GM23338 (cell line): Measurements from ENCODE around the gene EP300. TPM values are rescaled to one million over a fixed set of nuclear protein-coding genes. Genes with fewer than 3 reads are reported as not detected.

Experiments
- ATAC-seq: fragments of 200-7000 bp; cut with Tn5 transposase; 3 replicates; pipeline ENCODE4 v1.9.1; 2020
- DNase-seq: peaks from one replicate; pipeline ENCODE4 v3.0.0-alpha.2; 2015; ENCODE audit warnings: low spot score
- H2AFZ ChIP-seq: fragments of 200-600 bp; sonication (generic); 2 replicates; pipeline ENCODE4 v1.8.0; 2016; ENCODE audit warnings: antibody characterized with exemption, mild to moderate bottlenecking, moderate library complexity
- H3F3A ChIP-seq: fragments of 200-600 bp; sonication (generic); replicated peaks from 2 replicates; pipeline ENCODE4 v1.8.0; 2017; ENCODE audit warnings: antibody characterized with exemption, mixed run types, low read depth
- H3K27ac ChIP-seq: fragments of 200-600 bp; sonication (generic); 2 replicates; pipeline ENCODE4 v1.6.1; 2016; ENCODE audit warnings: low read depth
- H3K27me3 ChIP-seq: fragments of 200-600 bp; sonication (generic); 2 replicates; pipeline ENCODE4 v1.8.0; 2016; ENCODE audit warnings: mild to moderate bottlenecking, mixed run types, moderate library complexity; ENCODE audit not compliant: insufficient read depth
- H3K36me3 ChIP-seq: fragments of 200-600 bp; sonication (generic); 2 replicates; pipeline ENCODE4 v1.8.0; 2016; ENCODE audit warnings: mild to moderate bottlenecking; ENCODE audit not compliant: insufficient read depth
- H3K4me1 ChIP-seq: fragments of 200-600 bp; sonication (generic); 2 replicates; pipeline ENCODE4 v1.8.0; 2016; ENCODE audit warnings: mild to moderate bottlenecking, moderate library complexity; ENCODE audit not compliant: insufficient read depth
- H3K4me2 ChIP-seq: fragments of 200-600 bp; sonication (generic); 2 replicates; pipeline ENCODE4 v1.7.1; 2017; ENCODE audit warnings: mixed run types
- H3K4me3 ChIP-seq: fragments of 200-600 bp; sonication (generic); 2 replicates; pipeline ENCODE4 v1.6.1; 2016; ENCODE audit warnings: mixed run types
- H3K79me2 ChIP-seq: fragments of 200-600 bp; sonication (generic); replicated peaks from 2 replicates; pipeline ENCODE4 v1.8.0; 2017; ENCODE audit warnings: mild to moderate bottlenecking; ENCODE audit not compliant: insufficient read depth
- H3K9me2 ChIP-seq: fragments of 200-600 bp; sonication (generic); 2 replicates; pipeline ENCODE4 v1.8.0; 2017; ENCODE audit not compliant: insufficient read depth
- H4K20me1 ChIP-seq: fragments of 200-600 bp; sonication (generic); replicated peaks from 2 replicates; pipeline ENCODE4 v1.8.0; 2017; ENCODE audit warnings: mild to moderate bottlenecking; ENCODE audit not compliant: insufficient read depth
- H3K27ac Mint-ChIP-seq: 2 replicates; pipeline ENCODE4 v1.8.0; 2020; ENCODE audit warnings: inconsistent platforms, mild to moderate bottlenecking, moderate library complexity, mixed read lengths
- H3K27me3 Mint-ChIP-seq: 3 replicates; pipeline ENCODE4 v1.8.0; 2022; ENCODE audit warnings: low read depth, mild to moderate bottlenecking, moderate library complexity, mixed read lengths, inconsistent platforms; ENCODE audit not compliant: insufficient read depth, poor library complexity
- H3K36me3 Mint-ChIP-seq: 3 replicates; pipeline ENCODE4 v1.8.0; 2021; ENCODE audit warnings: low read depth, mild to moderate bottlenecking, inconsistent platforms, moderate library complexity, mixed read lengths
- H3K4me1 Mint-ChIP-seq: 3 replicates; pipeline ENCODE4 v1.8.0; 2020; ENCODE audit warnings: mild to moderate bottlenecking, inconsistent platforms, mixed read lengths
- H3K4me3 Mint-ChIP-seq: 3 replicates; pipeline ENCODE4 v1.8.0; 2021; ENCODE audit warnings: moderate library complexity, mild to moderate bottlenecking, inconsistent platforms, mixed read lengths
- H3K9me3 Mint-ChIP-seq: 3 replicates; pipeline ENCODE4 v1.8.0; 2020; ENCODE audit warnings: moderate library complexity, mild to moderate bottlenecking, inconsistent platforms, mixed read lengths
- CREB1 ChIP-seq: fragments of 250-450 bp; sonication (Bioruptor Pico); IDR thresholded peaks from 2 replicates; pipeline ENCODE4 v1.5.0; 2020; ENCODE audit warnings: low read depth, mild to moderate bottlenecking, moderate library complexity
- CTCF ChIP-seq, 2 experiments: fragments of 200-600 bp in 1 of 2; sonication (generic) in 1 of 2; conservative IDR thresholded peaks; 2 replicates each; pipeline versions ENCODE4 v1.5.1 to v1.6.1; 2016 to 2017; ENCODE audit warnings: antibody characterized with exemption in 2 of 2, low read depth in 2 of 2, mild to moderate bottlenecking in 2 of 2, moderate library complexity in 1 of 2
- EZH2 ChIP-seq: fragments of 200-600 bp; sonication (generic); IDR thresholded peaks from one replicate; pipeline ENCODE4 v1.8.0; 2017; ENCODE audit warnings: antibody characterized with exemption, mild to moderate bottlenecking, low read depth; ENCODE audit not compliant: unreplicated experiment
- EZH2phosphoT487 ChIP-seq: fragments of 200-600 bp; sonication (generic); IDR thresholded peaks from one replicate; pipeline ENCODE4 v1.8.1; 2018; ENCODE audit warnings: antibody characterized with exemption; ENCODE audit not compliant: unreplicated experiment
- JUNB ChIP-seq: IDR thresholded peaks from one replicate; pipeline ENCODE4 v1.6.1; 2016; ENCODE audit warnings: antibody characterized with exemption; ENCODE audit not compliant: unreplicated experiment
- NANOG ChIP-seq: IDR thresholded peaks from 2 replicates; pipeline ENCODE4 v1.6.1; 2016; ENCODE audit warnings: antibody characterized with exemption, borderline replicate concordance
- POLR2AphosphoS5 ChIP-seq: IDR thresholded peaks from 2 replicates; pipeline ENCODE4 v1.6.1; 2016; ENCODE audit warnings: antibody characterized with exemption, low read depth
- STAT1 ChIP-seq: IDR thresholded peaks from one replicate; pipeline ENCODE4 v1.6.1; 2016; ENCODE audit warnings: antibody characterized with exemption; ENCODE audit not compliant: unreplicated experiment
- ZNF114 ChIP-seq: fragments of 250-450 bp; sonication (Bioruptor Pico); IDR thresholded peaks from 2 replicates; pipeline ENCODE4 v1.5.0; 2020; ENCODE audit warnings: mild to moderate bottlenecking, moderate library complexity
- ZNF331 ChIP-seq: fragments of 250-450 bp; sonication (Bioruptor Pico); IDR thresholded peaks from 2 replicates; pipeline ENCODE4 v1.5.0; 2020; ENCODE audit warnings: low read depth, mild to moderate bottlenecking, moderate library complexity
- ZNF462 ChIP-seq: fragments of 250-450 bp; sonication (Bioruptor Pico); IDR thresholded peaks from 2 replicates; pipeline ENCODE4 v1.5.0; 2020; ENCODE audit warnings: mild to moderate bottlenecking, moderate library complexity
- polyA plus RNA-seq: library from polyadenylated mRNA; unstranded; fragments of >200 nt; fragmentation: Nextera tagmentation; extraction: Ambion mirVana; gene quantifications from 2 replicates; pipeline ENCODE4 v1.2.1, GENCODE V29; 2016
- total RNA-seq: library from RNA; depleted of rRNA; stranded (reverse); fragments of >200 nt; shearing (Covaris generic); gene quantifications from 2 replicates; pipeline ENCODE4 v1.2.3, GENCODE V29; 2014
- TF ChIP-seq, protein P1 (sequence below): IDR thresholded peaks from 2 replicates; pipeline ENCODE4 v1.6.1; 2016; ENCODE audit warnings: antibody characterized with exemption
- TF ChIP-seq, protein P2 (sequence below): IDR thresholded peaks from one replicate; pipeline ENCODE4 v1.6.1; 2018; ENCODE audit warnings: antibody characterized with exemption; ENCODE audit not compliant: unreplicated experiment

The EP300 gene
- total and polyA plus RNA-seq, 2 experiments from 2014 or later, result 40.7 to 129 TPM

- Mint-ChIP-seq H3K9me3 (no peaks in the 10 kb centered on the region), H3K4me3 (no peak overlapping the region), H3K4me1 (no peaks in the 10 kb centered on the region; the same call in 2 of the 3 replicates), H3K36me3 (peaks cover 66% of the 10 kb centered on the region), H3K27me3 (peaks cover 7% of the 10 kb centered on the region), H3K27ac (no peak overlapping the region)
- Histone ChIP-seq H3K4me3 (no peak overlapping the region), H3K27me3 (no peaks in the 10 kb centered on the region), H3K9me2 (no peaks in the 10 kb centered on the region), H3K79me2 (no peaks in the 10 kb centered on the region), H3K36me3 (peaks cover 8% of the 10 kb centered on the region; the same call in 1 of the 2 replicates), H3F3A (no peaks in the 10 kb centered on the region), H3K4me1 (no peaks in the 10 kb centered on the region), H2AFZ (no peak overlapping the region), H3K27ac (no peak overlapping the region), H3K4me2 (no peak overlapping the region), H4K20me1 (no peaks in the 10 kb centered on the region)
- ATAC-seq, result no peak
- TF ChIP-seq EZH2phosphoT487 (no peak), CTCF (conservative IDR thresholded peaks at IDR 0.05; ENCODE audit: low read depth in 2 of 2) (no peak), CREB1 (CRISPR knock-in tag) (no peak), POLR2AphosphoS5 (no peak), ZNF462 (CRISPR knock-in tag) (no peak), EZH2 (no peak), JUNB (no peak), ZNF114 (CRISPR knock-in tag) (no peak), ZNF331 (CRISPR knock-in tag) (no peak), NANOG (no peak), STAT1 (no peak)
- TF ChIP-seq, protein P1, sequence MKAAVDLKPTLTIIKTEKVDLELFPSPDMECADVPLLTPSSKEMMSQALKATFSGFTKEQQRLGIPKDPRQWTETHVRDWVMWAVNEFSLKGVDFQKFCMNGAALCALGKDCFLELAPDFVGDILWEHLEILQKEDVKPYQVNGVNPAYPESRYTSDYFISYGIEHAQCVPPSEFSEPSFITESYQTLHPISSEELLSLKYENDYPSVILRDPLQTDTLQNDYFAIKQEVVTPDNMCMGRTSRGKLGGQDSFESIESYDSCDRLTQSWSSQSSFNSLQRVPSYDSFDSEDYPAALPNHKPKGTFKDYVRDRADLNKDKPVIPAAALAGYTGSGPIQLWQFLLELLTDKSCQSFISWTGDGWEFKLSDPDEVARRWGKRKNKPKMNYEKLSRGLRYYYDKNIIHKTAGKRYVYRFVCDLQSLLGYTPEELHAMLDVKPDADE, result no peak
- TF ChIP-seq, protein P2, sequence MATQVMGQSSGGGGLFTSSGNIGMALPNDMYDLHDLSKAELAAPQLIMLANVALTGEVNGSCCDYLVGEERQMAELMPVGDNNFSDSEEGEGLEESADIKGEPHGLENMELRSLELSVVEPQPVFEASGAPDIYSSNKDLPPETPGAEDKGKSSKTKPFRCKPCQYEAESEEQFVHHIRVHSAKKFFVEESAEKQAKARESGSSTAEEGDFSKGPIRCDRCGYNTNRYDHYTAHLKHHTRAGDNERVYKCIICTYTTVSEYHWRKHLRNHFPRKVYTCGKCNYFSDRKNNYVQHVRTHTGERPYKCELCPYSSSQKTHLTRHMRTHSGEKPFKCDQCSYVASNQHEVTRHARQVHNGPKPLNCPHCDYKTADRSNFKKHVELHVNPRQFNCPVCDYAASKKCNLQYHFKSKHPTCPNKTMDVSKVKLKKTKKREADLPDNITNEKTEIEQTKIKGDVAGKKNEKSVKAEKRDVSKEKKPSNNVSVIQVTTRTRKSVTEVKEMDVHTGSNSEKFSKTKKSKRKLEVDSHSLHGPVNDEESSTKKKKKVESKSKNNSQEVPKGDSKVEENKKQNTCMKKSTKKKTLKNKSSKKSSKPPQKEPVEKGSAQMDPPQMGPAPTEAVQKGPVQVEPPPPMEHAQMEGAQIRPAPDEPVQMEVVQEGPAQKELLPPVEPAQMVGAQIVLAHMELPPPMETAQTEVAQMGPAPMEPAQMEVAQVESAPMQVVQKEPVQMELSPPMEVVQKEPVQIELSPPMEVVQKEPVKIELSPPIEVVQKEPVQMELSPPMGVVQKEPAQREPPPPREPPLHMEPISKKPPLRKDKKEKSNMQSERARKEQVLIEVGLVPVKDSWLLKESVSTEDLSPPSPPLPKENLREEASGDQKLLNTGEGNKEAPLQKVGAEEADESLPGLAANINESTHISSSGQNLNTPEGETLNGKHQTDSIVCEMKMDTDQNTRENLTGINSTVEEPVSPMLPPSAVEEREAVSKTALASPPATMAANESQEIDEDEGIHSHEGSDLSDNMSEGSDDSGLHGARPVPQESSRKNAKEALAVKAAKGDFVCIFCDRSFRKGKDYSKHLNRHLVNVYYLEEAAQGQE, result no peak
- no peak for DNase-seq
These were observed 131.1 kb downstream of the EP300 start for GRCh38 chr22:41223535-41223934.
